Neutrophil (primary cell): Measurements from ENCODE around the gene STIM2.

Source experiments
- H3K27ac ChIP-seq: fragments of 200-600 bp; sonication (generic); 2 replicates; pipeline ENCODE4 v1.5.1; 2016; ENCODE audit warnings: mild to moderate bottlenecking, moderate library complexity
- H3K27me3 ChIP-seq: fragments of 200-600 bp; sonication (generic); 2 replicates; pipeline ENCODE4 v1.6.0; 2016; ENCODE audit warnings: mild to moderate bottlenecking
- H3K36me3 ChIP-seq: fragments of 200-600 bp; sonication (generic); 2 replicates; pipeline ENCODE4 v1.5.1; 2017
- H3K4me1 ChIP-seq, 2 experiments: fragments of 200-600 bp in 1 of 2; sonication (generic) in 1 of 2; 1 replicate in 1 of 2; 2 replicates in 1 of 2; pipeline versions ENCODE4 v1.5.1 to v1.6.1; 2013 to 2016; ENCODE audit warnings: low read depth in 1 of 2, low read length in 1 of 2, mild to moderate bottlenecking in 1 of 2, moderate library complexity in 1 of 2; ENCODE audit not compliant: control insufficient read depth in 1 of 2, insufficient read depth in 1 of 2
- H3K4me3 ChIP-seq, 2 experiments: fragments of 200-600 bp in 1 of 2; sonication (generic) in 1 of 2; 1 replicate in 1 of 2; 2 replicates in 1 of 2; pipeline ENCODE4 v1.5.1; 2013 to 2016; ENCODE audit warnings: low read depth in 1 of 2, low read length in 1 of 2, mild to moderate bottlenecking in 1 of 2, moderate library complexity in 1 of 2
- H3K9me3 ChIP-seq: fragments of 200-600 bp; sonication (generic); 2 replicates; pipeline ENCODE4 v1.5.1; 2016
- CTCF ChIP-seq: fragments of 200-600 bp; sonication (generic); IDR thresholded peaks from 2 replicates; pipeline ENCODE4 v1.5.1; 2016; ENCODE audit warnings: antibody characterized with exemption

The STIM2 gene

GRCh38 chr4:26827798-26828197, 32.8 kb upstream of the STIM2 start:
- Histone ChIP-seq H3K9me3 (no peaks in the 10 kb centered on the region), H3K4me3 (no peak overlapping the region), H3K4me1 (peaks cover 0 to 11% of the 10 kb centered on the region in 2 experiments), H3K27me3 (no peaks in the 10 kb centered on the region), H3K27ac (no peak overlapping the region), H3K36me3 (no peaks in the 10 kb centered on the region)
- TF ChIP-seq CTCF, result no peak

GRCh38 chr4:26829018-26829417, 31.6 kb upstream of the STIM2 start:
- Histone ChIP-seq H3K27ac (no peak overlapping the region), H3K4me3 (no peak overlapping the region), H3K27me3 (no peaks in the 10 kb centered on the region), H3K36me3 (no peaks in the 10 kb centered on the region), H3K9me3 (no peaks in the 10 kb centered on the region), H3K4me1 (peaks cover 0 to 11% of the 10 kb centered on the region in 2 experiments)
- TF ChIP-seq CTCF, result no peak

GRCh38 chr4:26830033-26830432, 30.6 kb upstream of the STIM2 start:
- TF ChIP-seq CTCF, result no peak

GRCh38 chr4:26830701-26831100, 29.9 kb upstream of the STIM2 start:
- Histone ChIP-seq H3K27me3 (no peaks in the 10 kb centered on the region), H3K36me3 (no peaks in the 10 kb centered on the region), H3K4me1 (peaks cover 0 to 11% of the 10 kb centered on the region in 2 experiments), H3K9me3 (no peaks in the 10 kb centered on the region), H3K27ac (no peak overlapping the region), H3K4me3 (no peak overlapping the region)
- no peak for TF ChIP-seq CTCF

More at GRCh38 chr4:26830033-26830432, 30.6 kb upstream of the STIM2 start:
- no peak overlapping the region for H3K27ac ChIP-seq
- no peaks in the 10 kb centered on the region for H3K36me3 ChIP-seq
- H3K27me3 ChIP-seq, result no peaks in the 10 kb centered on the region
- H3K4me1 ChIP-seq, result peaks cover 0 to 11% of the 10 kb centered on the region in 2 experiments
- H3K9me3 ChIP-seq, result no peaks in the 10 kb centered on the region
- no peak overlapping the region for H3K4me3 ChIP-seq

GRCh38 chr4:26836539-26836938, 24.1 kb upstream of the STIM2 start:
- Histone ChIP-seq H3K9me3 (no peaks in the 10 kb centered on the region), H3K27me3 (no peaks in the 10 kb centered on the region), H3K4me3 (no peak overlapping the region), H3K4me1 (peaks cover 0 to 5% of the 10 kb centered on the region in 2 experiments), H3K36me3 (no peaks in the 10 kb centered on the region), H3K27ac (no peak overlapping the region)
- no peak for TF ChIP-seq CTCF
